ENCODE measurements around the gene TPRG1. TPM values are rescaled to one million over a fixed set of nuclear protein-coding genes. Genes with fewer than 3 reads are reported as not detected.

The TPRG1 gene
- total and polyA plus RNA-seq, 2 of the 8 experiments (the other 6 are each of a cell fraction or from before 2014, with no cell fraction given) = 0.37 to 0.47 TPM

- Histone ChIP-seq H3K56ac (replicated peaks; ENCODE audit: insufficient read length, low read depth, low read length) (no peak overlapping the region), H3K27me3 (replicated peaks in 1 of 4; ENCODE audit: control insufficient read depth in 3 of 4, extremely low read depth in 1 of 4, insufficient read depth in 3 of 4, low read length in 3 of 4) (no peaks in the 10 kb centered on the region), H3K36me3 (ENCODE audit: control insufficient read depth in 2 of 4, insufficient read depth in 4 of 4, low read length in 3 of 4) (no peaks in the 10 kb centered on the region), H3K14ac (ENCODE audit: insufficient read length) (no peak overlapping the region), H4K20me1 (replicated peaks in 1 of 2; ENCODE audit: control insufficient read depth in 1 of 2, insufficient read depth in 2 of 2, low read length in 2 of 2) (no peaks in the 10 kb centered on the region), H2BK12ac (ENCODE audit: low read depth, low read length) (no peak overlapping the region), H3K18ac (ENCODE audit: extremely low read depth, low read length) (no peak overlapping the region), H3K4ac (replicated peaks; ENCODE audit: insufficient read length, low read depth, low read length) (no peak overlapping the region), H2BK20ac (ENCODE audit: low read length) (no peak overlapping the region), H2AK5ac (ENCODE audit: low read depth, low read length) (no peak overlapping the region), H2BK120ac (replicated peaks; ENCODE audit: low read depth, low read length) (no peak overlapping the region), H3K9me3 (ENCODE audit: insufficient read depth in 2 of 2, low read depth in 1 of 2, low read length in 1 of 2) (no peaks in the 10 kb centered on the region), H3K4me1 (replicated peaks in 1 of 4; ENCODE audit: control insufficient read depth in 3 of 4, insufficient read depth in 4 of 4, low read length in 3 of 4) (no peaks in the 10 kb centered on the region), H3K9ac (replicated peaks in 1 of 4; ENCODE audit: extremely low read depth in 1 of 4, low read depth in 3 of 4, low read length in 3 of 4) (no peak overlapping the region), H4K91ac (replicated peaks; ENCODE audit: insufficient read length, low read length) (no peak overlapping the region), H3K23me2 (ENCODE audit: low read depth, low read length) (no peaks in the 10 kb centered on the region), H3K27ac (ENCODE audit: low read depth, low read length) (no peak overlapping the region), H3K4me2 (ENCODE audit: insufficient read depth in 1 of 2, low read depth in 2 of 2, low read length in 2 of 2) (no peak overlapping the region), H3K4me3 (ENCODE audit: extremely low read depth in 1 of 4, insufficient read depth in 2 of 4, low read depth in 3 of 4, low read length in 4 of 4) (no peak overlapping the region), H3K79me1 (ENCODE audit: low read depth, low read length) (no peaks in the 10 kb centered on the region), H2BK15ac (ENCODE audit: low read length) (no peak overlapping the region), H2AFZ (ENCODE audit: low read length) (no peak overlapping the region), H4K5ac (ENCODE audit: insufficient read length, low read depth, low read length) (no peak overlapping the region), H4K8ac (ENCODE audit: extremely low read depth, insufficient read depth, low read length) (no peak overlapping the region), H2BK5ac (ENCODE audit: low read depth, low read length) (no peak overlapping the region), H3K23ac (ENCODE audit: insufficient read length) (no peak overlapping the region), H3K79me2 (ENCODE audit: control insufficient read depth in 1 of 2, insufficient read depth in 2 of 2, low read length in 2 of 2) (no peaks in the 10 kb centered on the region)
- POLR2A ChIA-PET (ENCODE audit: partially characterized antibody) = no interaction called here
- TF ChIP-seq GABPA (IDR thresholded peaks at IDR 0.05; ENCODE audit: borderline replicate concordance, insufficient read depth, low read length) (no peak), SUZ12 (IDR thresholded peaks at IDR 0.05; ENCODE audit: low read length) (no peak), HDAC2 (IDR thresholded peaks at IDR 0.05; ENCODE audit: borderline replicate concordance in 1 of 2, low read depth in 2 of 2, low read length in 2 of 2) (no peak), BRCA1 (IDR thresholded peaks at IDR 0.05; ENCODE audit: low read depth, low read length) (no peak), NRF1 (IDR thresholded peaks at IDR 0.05; ENCODE audit: low read depth, low read length) (no peak), KDM5A (IDR thresholded peaks at IDR 0.05; ENCODE audit: low read length) (no peak), CTBP2 (IDR thresholded peaks at IDR 0.05; ENCODE audit: borderline replicate concordance, insufficient read depth, insufficient read length, low read length) (no peak), RXRA (IDR thresholded peaks at IDR 0.05; ENCODE audit: insufficient read depth, low read depth, low read length) (no peak)
- CTCF ChIA-PET (ENCODE audit: partially characterized antibody) = no interaction called here
- FAIRE-seq (no peak), DNase-seq (ENCODE audit: low read depth in 1 of 2, low spot score in 2 of 2) (no peak)
- 91% methylated on average over 5 of the region's 8 CpGs; no CpG with 5 or more reads in 1 of the 2 experiments for WGBS, 2 experiments (ENCODE audit: extremely low coverage in 1 of 2, insufficient coverage in 1 of 2, insufficient read length in 1 of 2, insufficient replicate concordance in 2 of 2, low coverage in 1 of 2, low lambda C conversion rate in 2 of 2, missing lambda C conversion rate in 1 of 2)
Measured at GRCh38 chr3:189172668-189173419, 1.1 kb downstream of the TPRG1 start.

Measured in H1 (cell line).